Hepatocyte (in vitro differentiated cells): ENCODE measurements around the gene PLEKHA4.

Source experiments
- CTCF ChIP-seq: fragments of 200-600 bp; sonication (generic); IDR thresholded peaks from 2 replicates; pipeline ENCODE4 v1.5.1; 2016; ENCODE audit warnings: antibody characterized with exemption, mild to moderate bottlenecking; ENCODE audit not compliant: poor library complexity
- EZH2 ChIP-seq: fragments of 200-600 bp; sonication (generic); IDR thresholded peaks from 2 replicates; pipeline ENCODE4 v1.6.1; 2016; ENCODE audit warnings: antibody characterized with exemption, mild to moderate bottlenecking, borderline replicate concordance

- TF ChIP-seq CTCF (no peak), EZH2 (no peak)
These were observed 58.3 kb downstream of the PLEKHA4 start for GRCh38 chr19:48810151-48810550.
